A673 (cell line): ENCODE results near the gene NR2C2. TPM values are rescaled to one million over a fixed set of nuclear protein-coding genes. Genes with fewer than 3 reads are reported as not detected.
A peak's percentile ranks its signal among the peaks of the same experiment; 100 is the strongest.

ENCODE experiments used
- BruUV-seq: library from RNA; stranded (reverse); fragments of 400-500 nt; replicated peaks from 2 replicates; lab custom pipeline; 2021; lab: Mats Ljungman, UMichigan
- CTCF ChIA-PET: fragments of 300-600 bp; sonication (Branson Sonifier 250); formaldehyde crosslinking; loops from one replicate; lab custom pipeline; 2022; ENCODE audit warnings: antibody characterized with exemption; lab: Charles Lee
- POLR2A ChIA-PET: fragments of 300-600 bp; sonication (Branson Sonifier 250); formaldehyde crosslinking; loops from one replicate; lab custom pipeline; 2022; ENCODE audit warnings: antibody characterized with exemption; ENCODE audit not compliant: low non-redundant PET; lab: Charles Lee
- DNase-seq: peaks from one replicate; pipeline ENCODE4 v3.0.0-alpha.2; 2015; ENCODE audit warnings: low spot score
- H3K27ac ChIP-seq: fragments of 200-600 bp; sonication (generic); 2 replicates; pipeline ENCODE4 v1.5.1; 2016; ENCODE audit warnings: mixed run types, low read depth, mild to moderate bottlenecking, mixed read lengths, antibody characterized with exemption, low read length; ENCODE audit not compliant: poor library complexity, severe bottlenecking
- H3K27me3 ChIP-seq: fragments of 200-600 bp; sonication (generic); replicated peaks from 2 replicates; pipeline ENCODE4 v1.6.1; 2017; ENCODE audit warnings: mixed run types, low read depth, mild to moderate bottlenecking, mixed read lengths, antibody characterized with exemption, low read length; ENCODE audit not compliant: insufficient read depth, poor library complexity
- H3K36me3 ChIP-seq: fragments of 200-600 bp; sonication (generic); 2 replicates; pipeline ENCODE4 v1.6.1; 2016; ENCODE audit warnings: mixed run types, mild to moderate bottlenecking, mixed read lengths, antibody characterized with exemption, low read length; ENCODE audit not compliant: insufficient read depth, poor library complexity, severe bottlenecking
- H3K4me1 ChIP-seq: fragments of 200-600 bp; sonication (generic); 2 replicates; pipeline ENCODE4 v1.6.1; 2017; ENCODE audit warnings: mixed run types, mild to moderate bottlenecking, mixed read lengths, antibody characterized with exemption, low read length; ENCODE audit not compliant: insufficient read depth, poor library complexity, severe bottlenecking
- H3K4me3 ChIP-seq: fragments of 200-600 bp; sonication (generic); 2 replicates; pipeline ENCODE4 v1.5.1; 2016; ENCODE audit warnings: low read depth, mixed run types, mild to moderate bottlenecking, mixed read lengths, low read length; ENCODE audit not compliant: poor library complexity, severe bottlenecking
- H3K9me3 ChIP-seq: fragments of 200-600 bp; sonication (generic); 2 replicates; pipeline ENCODE4 v1.6.1; 2016; ENCODE audit warnings: mixed run types, low read depth, mild to moderate bottlenecking, mixed read lengths, antibody characterized with exemption, low read length; ENCODE audit not compliant: poor library complexity, severe bottlenecking
- EZH2 ChIP-seq: fragments of 200-600 bp; sonication (generic); IDR thresholded peaks from 2 replicates; pipeline ENCODE4 v1.6.1; 2017; ENCODE audit warnings: borderline replicate concordance, low read depth, mild to moderate bottlenecking, mixed read lengths, antibody characterized with exemption, low read length; ENCODE audit not compliant: poor library complexity, severe bottlenecking
- intact Hi-C: fragments of 100-400 bp; cut with micrococcal nuclease; formaldehyde crosslinking; loops from one replicate; pipeline ENCODE4 v1.10.0; 2022; ENCODE audit not compliant: unreplicated experiment
- total RNA-seq: library from RNA; stranded (reverse); gene quantifications from 2 replicates; pipeline ENCODE4 v1.2.3, GENCODE V29; 2021
- TF ChIP-seq, protein P1 (sequence below): fragments of 300-800, 200-600 bp; sonication (generic); conservative IDR thresholded peaks from 2 replicates; pipeline ENCODE4 v1.5.1; 2017; ENCODE audit warnings: low read depth, mild to moderate bottlenecking, antibody characterized with exemption, low read length, moderate library complexity, mixed read lengths

The NR2C2 gene
- total RNA-seq, 1 experiment from 2014 or later, result 56.5 TPM

DNA sequence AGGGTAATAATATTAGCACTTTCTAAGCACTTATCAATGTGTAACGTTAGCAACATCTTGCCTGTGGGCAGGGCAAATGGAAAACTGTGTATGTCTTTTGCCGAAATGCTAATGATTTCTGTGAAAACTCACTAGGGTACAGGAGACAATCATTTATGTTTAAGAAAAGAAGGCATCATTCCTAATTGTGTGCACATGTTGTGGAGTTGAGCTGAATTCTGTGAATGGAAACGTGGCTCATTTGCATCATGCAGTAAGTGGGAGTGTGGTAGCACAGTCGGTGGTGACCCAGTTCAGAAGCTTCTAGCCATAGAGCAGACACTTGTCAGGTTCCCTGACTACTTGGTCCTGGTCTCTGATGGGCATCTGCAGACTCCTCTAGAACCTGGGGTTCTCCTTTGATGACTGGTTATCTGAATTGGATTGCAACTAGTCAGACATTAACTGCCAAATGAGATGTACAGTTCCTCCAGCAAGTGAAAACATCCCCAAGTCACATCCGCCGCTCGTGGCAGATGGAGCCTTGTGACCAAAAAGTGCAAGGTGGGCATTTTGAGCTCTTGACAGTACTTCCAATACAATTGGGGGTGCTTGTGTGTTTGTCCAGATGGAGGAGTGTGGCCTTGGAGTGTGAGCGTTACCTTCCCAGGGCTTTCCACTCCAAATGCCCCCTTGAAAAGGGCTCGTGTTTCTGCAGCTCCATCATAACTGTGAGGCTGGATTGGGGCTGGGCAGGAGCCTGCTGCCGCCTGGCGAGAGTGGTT lies 96.2 kb downstream of the NR2C2 start:
- ChIA-PET POLR2A (no interaction called here), CTCF (no interaction called here)
- intact Hi-C loops, result loop anchor here (5.0 kb wide), 1 partner anchor 116 kb away; no protein-coding TSS in a partner anchor
- peaks cover 93% of the 10 kb centered on the region for H3K36me3 ChIP-seq
- no peaks in the 10 kb centered on the region for H3K9me3 ChIP-seq
- peak overlapping the region; percentile 53 for H3K27ac ChIP-seq
- no peaks in the 10 kb centered on the region for H3K27me3 ChIP-seq
- H3K4me3 ChIP-seq, result no peak overlapping the region
- BruUV-seq, result no TSS peak
- peak; percentile 63 for DNase-seq
- H3K4me1 ChIP-seq, result peaks cover 33% of the 10 kb centered on the region
- no peak for TF ChIP-seq EZH2
- TF ChIP-seq, protein P1, sequence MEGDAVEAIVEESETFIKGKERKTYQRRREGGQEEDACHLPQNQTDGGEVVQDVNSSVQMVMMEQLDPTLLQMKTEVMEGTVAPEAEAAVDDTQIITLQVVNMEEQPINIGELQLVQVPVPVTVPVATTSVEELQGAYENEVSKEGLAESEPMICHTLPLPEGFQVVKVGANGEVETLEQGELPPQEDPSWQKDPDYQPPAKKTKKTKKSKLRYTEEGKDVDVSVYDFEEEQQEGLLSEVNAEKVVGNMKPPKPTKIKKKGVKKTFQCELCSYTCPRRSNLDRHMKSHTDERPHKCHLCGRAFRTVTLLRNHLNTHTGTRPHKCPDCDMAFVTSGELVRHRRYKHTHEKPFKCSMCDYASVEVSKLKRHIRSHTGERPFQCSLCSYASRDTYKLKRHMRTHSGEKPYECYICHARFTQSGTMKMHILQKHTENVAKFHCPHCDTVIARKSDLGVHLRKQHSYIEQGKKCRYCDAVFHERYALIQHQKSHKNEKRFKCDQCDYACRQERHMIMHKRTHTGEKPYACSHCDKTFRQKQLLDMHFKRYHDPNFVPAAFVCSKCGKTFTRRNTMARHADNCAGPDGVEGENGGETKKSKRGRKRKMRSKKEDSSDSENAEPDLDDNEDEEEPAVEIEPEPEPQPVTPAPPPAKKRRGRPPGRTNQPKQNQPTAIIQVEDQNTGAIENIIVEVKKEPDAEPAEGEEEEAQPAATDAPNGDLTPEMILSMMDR, result no peak

DNA sequence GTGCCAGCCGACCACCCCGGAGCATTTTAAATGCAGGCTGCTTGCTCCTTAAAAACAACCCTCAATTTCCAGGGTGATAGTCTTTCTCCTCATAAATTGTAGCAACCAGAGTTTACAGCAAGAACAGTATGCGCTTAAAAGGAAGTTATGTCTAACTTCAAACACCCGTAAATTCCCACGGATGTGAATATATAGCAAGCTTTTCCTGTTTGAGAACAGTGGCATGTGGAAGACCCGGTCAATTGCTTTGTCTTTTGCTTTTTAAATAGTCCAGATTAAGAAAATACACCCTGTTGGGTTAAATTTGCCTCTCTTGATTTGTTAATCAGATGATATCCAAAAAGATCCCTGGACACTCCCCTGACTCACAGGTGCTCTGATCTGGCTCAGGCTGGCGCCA lies 96.9 kb downstream of the NR2C2 start:
- Histone ChIP-seq H3K4me3 (no peak overlapping the region), H3K4me1 (peaks cover 33% of the 10 kb centered on the region), H3K9me3 (no peaks in the 10 kb centered on the region), H3K27me3 (no peaks in the 10 kb centered on the region), H3K27ac (peak overlapping the region; percentile 53), H3K36me3 (peaks cover 93% of the 10 kb centered on the region)
- BruUV-seq, result no TSS peak
- no peak for DNase-seq
- CTCF ChIA-PET, result no interaction called here
- intact Hi-C loops, result loop anchor here (5.0 kb wide), 1 partner anchor 117 kb away; no protein-coding TSS in a partner anchor
- POLR2A ChIA-PET, result no interaction called here
- TF ChIP-seq, protein P1, result no peak
- no peak for TF ChIP-seq EZH2

DNA sequence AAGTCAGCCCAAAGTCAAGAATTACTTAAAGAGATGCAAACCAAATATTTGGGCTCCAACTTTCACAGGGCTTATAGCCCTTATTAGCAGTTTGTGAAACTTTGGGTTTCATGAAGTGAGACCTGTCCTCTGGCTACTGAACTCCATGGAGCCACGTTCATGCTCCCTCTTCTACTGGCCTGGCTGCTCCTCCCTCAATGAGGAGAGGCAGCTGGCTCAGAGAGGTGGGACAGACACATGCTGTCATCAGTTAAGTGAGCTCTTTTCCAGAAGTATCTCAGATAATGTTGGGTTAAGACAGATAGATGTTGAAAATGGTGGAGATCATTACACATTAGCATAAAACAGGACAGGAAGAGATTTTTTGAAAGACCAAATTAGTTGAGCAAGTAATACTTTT lies 98.3 kb downstream of the NR2C2 start:
- no peak for DNase-seq
- Histone ChIP-seq H3K27me3 (no peaks in the 10 kb centered on the region), H3K4me1 (peaks cover 33% of the 10 kb centered on the region), H3K4me3 (no peak overlapping the region), H3K36me3 (peaks cover 94% of the 10 kb centered on the region), H3K27ac (no peak overlapping the region), H3K9me3 (no peaks in the 10 kb centered on the region)
- BruUV-seq, result no TSS peak
- no peak for TF ChIP-seq EZH2
- intact Hi-C loops, result no loop called here
- ChIA-PET CTCF (no interaction called here), POLR2A (no interaction called here)
